H1 (cell line): ENCODE measurements around the gene THADA.

Experiments
- CHD1 ChIP-seq: IDR thresholded peaks from 2 replicates; pipeline ENCODE4 v1.6.1; 2012; ENCODE audit warnings: low read depth, low read length, improper control_type of control experiment
- CTCF ChIP-seq, 3 experiments: IDR thresholded peaks; 1 replicate in 2 of 3; 2 replicates in 1 of 3; pipeline versions ENCODE4 v1.5.1 to v1.6.1; 2011; ENCODE audit warnings: low read length in 3 of 3, mild to moderate bottlenecking in 3 of 3, inconsistent platforms in 2 of 3, low read depth in 1 of 3, moderate library complexity in 1 of 3; ENCODE audit not compliant: insufficient read depth in 1 of 3; ENCODE audit errors: control extremely low read depth in 1 of 3
- EP300 ChIP-seq, 2 experiments: IDR thresholded peaks; 1 replicate in 1 of 2; 2 replicates in 1 of 2; pipeline ENCODE4 v1.6.1; 2011 to 2012; ENCODE audit warnings: low read depth in 2 of 2, low read length in 2 of 2, mild to moderate bottlenecking in 2 of 2, borderline replicate concordance in 1 of 2, inconsistent platforms in 1 of 2, moderate library complexity in 1 of 2
- EZH2 ChIP-seq: fragments of 200-600 bp; sonication (generic); IDR thresholded peaks from 2 replicates; pipeline ENCODE4 v1.7.1; 2012; ENCODE audit warnings: low read depth, mild to moderate bottlenecking, moderate library complexity, low read length, inconsistent platforms; ENCODE audit not compliant: severe bottlenecking
- GABPA ChIP-seq: IDR thresholded peaks from 2 replicates; pipeline ENCODE4 v1.6.1; 2011; ENCODE audit warnings: mild to moderate bottlenecking, low read length, moderate library complexity, borderline replicate concordance; ENCODE audit not compliant: insufficient read depth
- HDAC6 ChIP-seq: IDR thresholded peaks from one replicate; pipeline ENCODE4 v1.7.1; 2012; ENCODE audit warnings: low read depth, mild to moderate bottlenecking, inconsistent platforms, low read length, moderate library complexity
- POLR2A ChIP-seq, 2 experiments: IDR thresholded peaks; 1 replicate in 1 of 2; 2 replicates in 1 of 2; pipeline ENCODE4 v1.6.1; 2011; ENCODE audit warnings: low read depth in 2 of 2, low read length in 2 of 2, mild to moderate bottlenecking in 2 of 2; ENCODE audit errors: control extremely low read depth in 1 of 2
- POLR2AphosphoS5 ChIP-seq: IDR thresholded peaks from 2 replicates; pipeline ENCODE4 v1.6.1; 2011; ENCODE audit warnings: low read depth, low read length
- TBP ChIP-seq: IDR thresholded peaks from 2 replicates; pipeline ENCODE4 v1.6.1; 2011; ENCODE audit warnings: low read depth, low read length, improper control_type of control experiment
- USF2 ChIP-seq: IDR thresholded peaks from 2 replicates; pipeline ENCODE4 v1.6.1; 2011; ENCODE audit warnings: low read length, improper control_type of control experiment
- YY1 ChIP-seq: IDR thresholded peaks from 2 replicates; pipeline ENCODE4 v1.6.1; 2011; ENCODE audit warnings: low read depth, mild to moderate bottlenecking, low read length
- ZNF274 ChIP-seq: IDR thresholded peaks from 2 replicates; pipeline ENCODE4 v1.7.0; 2012; ENCODE audit warnings: low read length, borderline replicate concordance; ENCODE audit errors: extremely low read depth

- TF ChIP-seq HDAC6 (no peak), POLR2A (IDR thresholded peaks at IDR 0.05; ENCODE audit: control extremely low read depth in 1 of 2, low read depth in 2 of 2, low read length in 2 of 2) (no peak), CHD1 (no peak), CTCF (IDR thresholded peaks at IDR 0.05; ENCODE audit: control extremely low read depth in 1 of 3, insufficient read depth in 1 of 3, low read depth in 1 of 3, low read length in 3 of 3) (no peak), GABPA (no peak), ZNF274 (no peak), EZH2 (no peak), POLR2AphosphoS5 (no peak), EP300 (IDR thresholded peaks at IDR 0.05; ENCODE audit: borderline replicate concordance in 1 of 2, low read depth in 2 of 2, low read length in 2 of 2) (no peak), YY1 (no peak), USF2 (no peak), TBP (no peak)
Measured at GRCh38 chr2:43445781-43446180, 150.1 kb downstream of the THADA start.
